ENCODE data around the gene SRRM1.
"Not testable (repeated sequence)": the region's sequence is repeated elsewhere in the genome, so short reads cannot be mapped to it uniquely, and the experiment has no call there.

The SRRM1 gene

GRCh38 chr1:24648919-24649318 lies 5.8 kb downstream of the SRRM1 start:
- no peak for DNase-seq

GRCh38 chr1:24652382-24652781 lies 9.3 kb downstream of the SRRM1 start:
- DNase-seq = no peak

DNA sequence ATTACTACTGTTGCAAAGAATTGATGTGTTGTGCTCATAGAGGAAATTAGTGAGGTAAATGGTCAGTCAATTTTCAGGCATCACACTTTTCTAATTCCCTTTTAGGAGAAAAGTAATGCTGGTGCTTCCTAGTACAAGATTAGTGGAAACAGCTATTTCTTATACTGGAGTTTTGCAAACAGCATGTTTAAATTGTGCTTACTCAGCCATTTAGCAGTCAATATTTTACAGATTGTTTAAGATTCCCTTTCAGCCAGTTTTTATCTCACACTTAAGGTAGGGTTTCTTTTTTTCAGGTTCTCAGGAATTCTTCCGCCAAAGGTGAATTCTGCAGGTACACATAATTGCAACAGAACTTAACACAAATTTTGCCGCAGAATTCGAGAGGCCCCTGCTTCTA lies 10.9 kb downstream of the SRRM1 start:
- no peak for DNase-seq

- DNase-seq = no peak
Observed at GRCh38 chr1:24656046-24656445, 12.9 kb downstream of the SRRM1 start.

- no peak for DNase-seq
Observed at GRCh38 chr1:24657781-24658180, 14.7 kb downstream of the SRRM1 start.

DNA sequence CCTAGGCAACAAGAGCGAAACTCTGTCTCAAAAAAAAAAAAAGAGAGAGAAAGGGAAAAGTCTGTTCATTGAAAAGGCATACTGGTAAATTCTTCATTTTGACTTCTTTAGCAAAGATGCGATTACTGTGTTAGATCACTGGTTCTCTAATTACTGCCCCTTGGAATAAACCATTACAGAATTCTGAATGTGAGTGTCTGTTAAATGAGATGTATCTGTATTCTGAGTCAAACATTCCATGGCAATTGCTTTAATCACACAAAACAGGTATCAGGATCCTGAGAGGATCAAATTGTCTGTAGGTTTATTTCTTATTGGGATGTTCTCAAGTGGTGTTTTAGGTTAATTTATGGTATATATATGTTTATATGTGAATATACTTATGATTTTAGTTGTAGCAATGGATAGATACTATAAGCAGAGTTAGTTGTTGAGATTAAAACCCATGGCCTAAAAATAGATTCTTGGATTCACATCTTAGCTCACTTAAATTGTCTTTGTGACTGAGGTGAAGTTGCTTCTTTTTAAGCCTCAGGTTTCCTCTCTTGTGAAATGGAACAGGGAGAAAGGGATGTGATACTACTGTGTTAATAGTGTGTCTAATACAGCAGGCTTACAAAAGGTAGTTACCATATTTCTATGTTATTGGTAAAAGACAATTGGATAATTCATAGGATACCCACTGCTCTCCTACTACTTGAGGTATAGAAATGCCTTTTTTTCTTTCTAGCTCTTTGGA lies 16.2 kb downstream of the SRRM1 start:
- no peak for DNase-seq

- no peak for DNase-seq
Observed at GRCh38 chr1:24659993-24660665, 17.0 kb downstream of the SRRM1 start.

- DNase-seq = no peak
Observed at GRCh38 chr1:24664507-24665033, 21.5 kb downstream of the SRRM1 start.

GRCh38 chr1:24666794-24667193 lies 23.7 kb downstream of the SRRM1 start:
- no peak for DNase-seq

DNA sequence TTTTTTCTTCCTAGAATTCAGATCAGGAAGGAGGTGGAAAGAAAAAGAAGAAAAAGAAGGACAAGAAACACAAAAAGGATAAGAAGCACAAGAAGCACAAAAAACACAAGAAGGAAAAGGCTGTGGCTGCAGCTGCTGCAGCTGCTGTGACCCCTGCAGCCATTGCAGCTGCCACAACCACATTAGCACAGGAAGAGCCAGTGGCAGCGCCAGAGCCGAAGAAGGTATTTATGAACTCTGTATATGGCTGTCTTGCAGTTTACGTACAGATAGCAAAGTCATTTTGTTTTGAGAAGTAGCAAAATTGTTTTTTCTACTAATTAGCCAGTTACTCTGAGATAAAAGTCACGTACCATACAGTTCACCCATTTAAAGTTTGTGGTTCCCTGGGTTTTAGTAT lies 28.3 kb downstream of the SRRM1 start:
- not testable (repeated sequence) for DNase-seq

DNA sequence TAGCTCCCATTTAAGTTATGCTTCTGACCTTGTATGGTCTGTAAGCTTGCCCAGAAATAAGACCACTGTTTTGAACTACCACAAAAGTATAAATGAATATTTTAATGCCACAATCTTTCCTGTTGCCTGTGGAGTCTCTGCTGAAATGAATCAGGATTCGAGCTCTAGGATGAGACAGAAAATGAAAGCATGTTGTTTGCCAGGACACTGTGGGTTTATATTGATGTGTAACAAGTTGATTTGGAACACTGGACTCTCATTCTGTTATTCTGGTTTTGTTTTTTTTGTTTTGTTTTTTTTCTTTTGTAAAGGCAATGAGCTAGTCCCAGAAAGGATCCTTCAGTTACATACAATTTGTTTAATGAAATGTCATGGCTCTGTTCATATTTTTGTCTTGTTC lies 29.6 kb downstream of the SRRM1 start:
- DNase-seq = not testable (repeated sequence)

GRCh38 chr1:24673341-24673740 lies 30.2 kb downstream of the SRRM1 start:
- DNase-seq = no peak

- DNase-seq = not testable (repeated sequence)
Observed at GRCh38 chr1:24678421-24678820, 35.3 kb downstream of the SRRM1 start.

DNA sequence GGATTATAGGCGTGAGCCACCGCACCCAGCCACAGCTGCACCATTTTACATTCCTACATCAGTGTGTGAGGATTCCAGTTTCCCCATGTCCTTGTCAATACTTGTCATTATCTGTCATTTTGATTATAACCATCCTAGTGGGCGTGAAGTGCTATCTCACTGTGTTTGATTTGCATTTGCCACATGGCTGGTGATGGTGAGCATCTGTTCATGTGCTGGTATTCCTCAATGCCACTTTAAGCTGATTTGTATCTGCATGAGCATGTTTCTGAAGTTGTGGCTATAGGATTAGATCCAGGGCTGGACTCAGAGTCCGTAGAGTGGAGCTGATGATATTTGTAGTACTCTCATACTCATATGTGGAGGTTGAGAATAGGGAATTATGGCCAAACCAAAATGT lies 36.6 kb downstream of the SRRM1 start:
- DNase-seq = no peak

DNA sequence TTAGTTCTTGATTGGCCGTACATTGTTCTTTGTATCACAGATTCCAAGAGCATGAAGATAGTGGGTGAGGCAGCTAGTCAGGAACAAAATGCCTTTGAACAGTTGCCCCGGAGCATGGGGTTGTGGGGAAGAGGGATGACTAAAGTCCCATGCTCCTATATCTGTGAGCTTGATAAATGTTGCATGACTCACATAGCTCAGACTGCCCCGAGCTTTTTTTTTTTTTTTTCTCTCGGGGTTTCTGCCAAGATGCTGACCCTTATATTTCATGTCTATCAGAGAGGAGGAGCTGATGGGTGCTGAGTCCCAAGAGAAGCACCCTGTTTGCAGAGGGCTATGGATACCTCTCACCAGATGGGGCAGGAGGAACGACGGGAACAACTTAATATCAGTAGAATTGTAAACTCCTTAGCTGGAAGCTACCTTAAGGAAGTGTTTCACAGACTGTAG lies 40.6 kb downstream of the SRRM1 start:
- no peak for DNase-seq

- DNase-seq = no peak
Observed at GRCh38 chr1:24688033-24688432, 44.9 kb downstream of the SRRM1 start.

DNA sequence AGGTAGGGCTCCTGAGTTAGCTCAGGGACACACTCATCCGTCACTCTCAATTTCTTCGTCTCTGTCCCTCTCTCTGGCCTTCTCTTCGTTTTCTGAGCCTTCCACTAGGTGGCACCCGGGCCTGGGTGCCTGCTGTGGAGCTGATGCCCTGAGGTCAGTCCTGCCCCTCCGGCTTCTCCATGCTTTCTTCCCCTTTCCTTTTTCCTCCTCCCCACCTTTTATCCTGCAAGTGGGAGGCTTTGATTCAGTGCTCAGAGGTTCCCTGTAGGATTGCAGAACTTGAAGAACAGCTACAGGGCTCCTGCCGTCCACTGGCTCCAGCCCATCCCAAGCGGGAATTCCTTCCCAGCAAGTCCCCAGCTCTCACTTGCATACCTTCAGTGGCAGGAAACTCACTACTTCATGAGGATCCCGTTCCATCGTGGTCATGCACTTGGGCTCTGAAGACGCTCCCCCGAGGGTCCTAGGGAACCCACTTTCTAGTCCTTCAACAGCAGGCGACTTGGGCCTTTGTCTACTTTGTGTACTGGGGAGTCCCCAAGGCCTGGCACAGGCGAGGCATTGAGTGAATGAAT lies 45.6 kb downstream of the SRRM1 start:
- no peak for DNase-seq

- no peak for DNase-seq
Observed at GRCh38 chr1:24691051-24691450, 47.9 kb downstream of the SRRM1 start.

- no peak for DNase-seq
Observed at GRCh38 chr1:24692351-24692980, 49.4 kb downstream of the SRRM1 start.

DNA sequence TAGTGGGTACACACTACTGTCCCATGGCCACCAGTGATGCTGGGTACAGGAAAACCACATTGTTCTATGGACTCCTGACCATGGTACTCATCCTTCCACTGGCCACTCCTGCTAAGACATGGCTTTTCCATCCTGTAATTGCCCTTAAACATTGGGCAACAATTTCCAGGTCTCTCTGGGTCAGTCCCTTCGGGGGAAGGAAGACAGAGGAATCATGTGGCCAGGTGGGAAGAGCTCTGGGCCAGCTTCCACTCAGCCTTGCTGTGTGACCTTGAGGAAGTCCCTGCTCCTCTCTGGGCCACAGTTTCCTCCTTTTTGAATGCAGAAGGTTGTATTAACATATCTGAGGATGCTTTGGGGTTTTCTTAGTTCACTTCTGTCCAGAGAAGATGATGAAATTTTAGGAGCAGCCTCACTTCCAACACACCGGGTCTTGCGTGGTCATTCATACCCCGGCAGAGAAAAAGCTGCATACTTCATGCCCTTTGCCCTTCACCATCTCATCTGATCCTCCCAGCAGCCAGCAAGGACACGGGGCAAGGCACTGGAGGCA lies 50.8 kb downstream of the SRRM1 start:
- no peak for DNase-seq

DNA sequence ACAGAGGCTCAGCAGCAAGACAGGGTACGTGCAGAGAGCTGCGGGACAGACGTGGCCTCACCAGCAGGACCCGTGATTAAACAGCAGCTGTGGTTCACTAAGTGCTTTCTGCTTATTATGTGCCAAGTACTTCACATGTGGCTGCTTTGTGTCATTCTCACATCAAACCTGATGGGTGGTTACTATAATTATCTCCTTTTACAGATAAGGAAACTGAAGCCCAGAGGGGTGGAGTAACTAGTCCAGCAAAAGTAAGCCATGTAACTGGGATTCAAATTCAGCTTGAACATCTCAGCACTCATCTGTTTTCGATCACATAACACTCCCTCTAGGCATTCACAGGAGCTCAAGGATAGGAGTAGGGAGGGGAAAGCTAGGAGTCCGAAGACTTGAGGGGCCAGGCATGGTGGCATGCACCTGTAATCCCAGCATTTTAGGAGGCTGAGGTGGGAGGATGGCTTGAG lies 51.3 kb downstream of the SRRM1 start:
- no peak for DNase-seq

DNA sequence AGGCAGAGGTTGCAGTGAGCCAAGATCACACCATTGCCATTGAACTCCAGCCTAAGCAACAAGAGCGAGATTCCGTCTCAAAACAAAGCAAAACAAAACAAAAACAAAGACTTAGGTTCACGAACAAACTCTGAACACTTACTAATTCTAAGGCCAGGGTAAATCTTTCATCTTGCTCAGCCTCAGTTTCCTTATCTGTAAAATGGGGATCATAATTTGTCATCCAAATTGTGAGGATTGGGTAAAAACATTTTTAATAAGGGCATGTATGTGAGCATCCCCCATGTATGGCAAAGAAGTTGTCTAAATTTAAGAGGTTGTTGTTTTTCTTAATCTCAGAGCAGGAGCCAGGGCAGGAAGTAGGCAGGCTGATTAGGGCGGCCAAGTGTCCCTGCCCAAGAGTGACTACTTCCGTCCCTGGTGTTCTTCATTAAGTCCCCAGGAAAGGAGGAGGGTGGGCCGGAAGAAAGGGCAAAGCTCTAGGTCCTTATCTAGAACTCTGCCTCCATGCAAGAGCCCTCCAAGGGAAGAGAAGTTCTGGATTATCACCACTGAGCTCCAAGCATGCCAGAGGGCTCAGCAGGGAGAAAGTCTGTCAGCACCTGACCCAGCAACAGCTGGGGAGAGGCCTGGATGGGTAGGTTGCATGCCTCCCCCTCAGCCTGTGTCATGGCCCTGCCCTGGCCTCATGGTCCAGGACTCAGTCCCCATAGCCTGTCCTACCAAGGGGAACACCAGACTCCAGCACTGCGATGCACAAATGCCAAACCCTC lies 52.3 kb downstream of the SRRM1 start:
- DNase-seq = no peak
